Sigmoid colon (tissue), 4 donors: ENCODE measurements around the gene GATA1.

Experiments
- CTCF ChIP-seq, 4 experiments: fragments of 450-650 bp in 3 of 4; fragments of 200-600 bp in 1 of 4; IDR thresholded peaks; one replicate each; pipeline ENCODE4 v1.5.1; 2016 to 2019; ENCODE audit warnings: antibody characterized with exemption in 4 of 4, mild to moderate bottlenecking in 3 of 4, moderate library complexity in 2 of 4
- POLR2AphosphoS5 ChIP-seq, 4 donors: sonication (generic); formaldehyde crosslinking; IDR thresholded peaks; one replicate each; pipeline ENCODE4 v1.6.1; 2017; ENCODE audit warnings: antibody characterized with exemption in 4 of 4

DNA sequence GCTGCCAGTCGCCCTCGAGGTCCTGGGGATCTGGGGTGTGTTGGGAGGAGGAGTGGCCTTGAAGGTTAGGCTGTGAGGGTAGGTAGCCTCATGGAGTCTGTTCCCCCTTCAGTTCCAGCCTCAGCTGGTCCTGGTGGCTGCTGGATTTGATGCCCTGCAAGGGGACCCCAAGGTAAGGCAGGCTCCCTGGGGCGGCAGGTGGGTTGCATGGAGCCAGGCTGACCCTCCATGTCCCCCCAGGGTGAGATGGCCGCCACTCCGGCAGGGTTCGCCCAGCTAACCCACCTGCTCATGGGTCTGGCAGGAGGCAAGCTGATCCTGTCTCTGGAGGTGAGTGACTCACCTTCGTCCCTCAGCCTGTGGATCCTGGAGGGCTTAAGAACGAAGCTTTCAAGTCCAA lies 28.3 kb downstream of the GATA1 start:
- TF ChIP-seq CTCF (IDR thresholded peaks at IDR 0.05) (no peak), POLR2AphosphoS5 (IDR thresholded peaks at IDR 0.05) (no peak)
